Dendritic cell treated with granulocyte-macrophage colony-stimulating factor and Interleukin-4, amounts not matched to agents 40 ng/mL and 50 ng/mL, for 4 days (primary cell): Measurements from ENCODE around the gene MLX.
"Not testable (repeated sequence)": the region's sequence is repeated elsewhere in the genome, so short reads cannot be mapped to it uniquely, and the experiment has no call there.

ENCODE experiments used
- H3K27ac Mint-ChIP-seq: one replicate; pipeline ENCODE4 v1.8.0; 2022; ENCODE audit warnings: mild to moderate bottlenecking, mixed read lengths
- H3K27me3 Mint-ChIP-seq: one replicate; pipeline ENCODE4 v1.8.0; 2022; ENCODE audit warnings: mild to moderate bottlenecking, mixed read lengths
- H3K36me3 Mint-ChIP-seq: one replicate; pipeline ENCODE4 v1.8.0; 2022; ENCODE audit warnings: low read depth, mixed read lengths
- H3K4me1 Mint-ChIP-seq: one replicate; pipeline ENCODE4 v1.8.0; 2022; ENCODE audit warnings: low read depth, mixed read lengths
- H3K4me3 Mint-ChIP-seq: one replicate; pipeline ENCODE4 v1.8.0; 2022; ENCODE audit warnings: mild to moderate bottlenecking, moderate library complexity, mixed read lengths
- H3K9me3 Mint-ChIP-seq: one replicate; pipeline ENCODE4 v1.8.0; 2022; ENCODE audit warnings: mixed read lengths
- intact Hi-C: fragments of 100-400 bp; cut with micrococcal nuclease; formaldehyde crosslinking; loops from one replicate; pipeline ENCODE4 v1.15.0; 2022

MLX gene

DNA sequence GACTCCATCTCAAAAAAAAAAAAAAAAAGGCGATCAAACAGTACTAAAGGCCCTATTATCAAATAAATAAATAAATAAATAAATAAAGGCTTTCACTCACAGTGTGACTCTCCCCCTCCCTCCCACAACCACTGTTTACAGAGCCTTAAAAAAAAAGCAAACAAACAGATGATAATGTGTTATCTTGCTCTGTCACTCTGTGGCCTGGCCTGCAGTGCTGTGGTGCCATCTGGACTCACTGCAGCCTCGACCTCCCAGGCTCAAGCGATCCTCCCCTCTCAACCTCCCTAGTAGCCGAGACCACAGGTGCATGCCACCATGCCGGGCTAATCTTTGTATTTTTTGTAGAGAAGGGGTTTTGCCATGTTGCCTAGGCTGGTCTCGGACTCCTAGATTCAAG is 39.0 kb upstream of the MLX start:
- Mint-ChIP-seq H3K36me3 (peaks cover 11% of the 10 kb centered on the region), H3K27me3 (peaks cover 6% of the 10 kb centered on the region), H3K27ac (no peak overlapping the region), H3K9me3 (no peaks in the 10 kb centered on the region), H3K4me1 (peaks cover 43% of the 10 kb centered on the region), H3K4me3 (no peak overlapping the region)
- intact Hi-C loops: loop anchor here (1.0 kb wide), 1 partner anchor 100 kb away; no protein-coding TSS in a partner anchor

DNA sequence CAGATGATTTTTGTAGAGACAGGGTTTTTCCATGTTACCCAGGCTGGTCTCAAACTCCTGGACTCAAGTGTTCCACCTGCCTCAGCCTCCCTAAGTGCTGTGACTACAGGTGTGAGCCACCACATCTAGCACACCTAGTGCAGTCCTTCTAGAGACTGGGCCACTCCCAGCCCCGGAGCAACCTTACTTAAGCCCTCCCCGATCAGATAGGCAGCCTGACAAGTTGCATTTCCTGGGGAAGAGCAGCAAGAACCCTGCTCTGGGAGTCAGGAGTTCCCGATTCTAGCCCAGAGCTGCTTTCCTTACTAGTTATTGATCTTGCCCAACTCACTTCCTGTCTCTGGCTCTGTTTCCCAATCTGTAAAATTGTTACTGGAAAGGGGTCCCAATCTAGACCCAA is 37.8 kb upstream of the MLX start:
- intact Hi-C loops: no loop called here
- H3K36me3 Mint-ChIP-seq: no peaks in the 10 kb centered on the region
- H3K4me3 Mint-ChIP-seq: no peak overlapping the region

DNA sequence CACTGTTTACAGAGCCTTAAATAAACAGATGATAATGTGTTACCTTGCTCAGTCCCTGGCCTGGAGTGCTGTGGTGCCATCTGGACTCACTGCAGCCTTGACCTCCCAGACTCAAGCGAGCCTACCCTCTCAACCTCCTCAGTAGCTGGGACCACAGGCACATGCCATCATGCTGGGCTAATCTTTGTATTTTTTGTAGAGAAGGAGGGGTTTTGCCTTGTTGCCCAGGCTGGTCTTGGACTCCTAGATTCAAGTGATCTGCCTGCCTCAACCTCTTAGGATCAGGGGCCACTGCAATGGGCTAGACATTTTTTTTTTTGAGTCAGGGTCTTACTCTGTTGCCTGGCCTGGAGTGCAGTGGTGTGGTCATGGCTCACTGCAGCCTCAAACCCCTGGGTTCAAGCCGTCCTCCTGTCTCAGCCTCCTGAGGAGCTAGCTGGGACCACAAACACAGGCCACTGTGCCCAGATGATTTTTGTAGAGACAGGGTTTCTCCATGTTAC is 35.9 kb upstream of the MLX start:
- Mint-ChIP-seq H3K9me3 (no peaks in the 10 kb centered on the region), H3K36me3 (peaks cover 7% of the 10 kb centered on the region), H3K27ac (no peak overlapping the region), H3K4me3 (no peak overlapping the region), H3K4me1 (peaks cover 57% of the 10 kb centered on the region), H3K27me3 (peaks cover 6% of the 10 kb centered on the region)
- intact Hi-C loops: no loop called here

More for the DNA sequence above, 37.8 kb upstream of the MLX start:
- H3K27ac Mint-ChIP-seq: no peak overlapping the region
- H3K4me1 Mint-ChIP-seq: peaks cover 53% of the 10 kb centered on the region
- peaks cover 6% of the 10 kb centered on the region for H3K27me3 Mint-ChIP-seq
- H3K9me3 Mint-ChIP-seq: no peaks in the 10 kb centered on the region

DNA sequence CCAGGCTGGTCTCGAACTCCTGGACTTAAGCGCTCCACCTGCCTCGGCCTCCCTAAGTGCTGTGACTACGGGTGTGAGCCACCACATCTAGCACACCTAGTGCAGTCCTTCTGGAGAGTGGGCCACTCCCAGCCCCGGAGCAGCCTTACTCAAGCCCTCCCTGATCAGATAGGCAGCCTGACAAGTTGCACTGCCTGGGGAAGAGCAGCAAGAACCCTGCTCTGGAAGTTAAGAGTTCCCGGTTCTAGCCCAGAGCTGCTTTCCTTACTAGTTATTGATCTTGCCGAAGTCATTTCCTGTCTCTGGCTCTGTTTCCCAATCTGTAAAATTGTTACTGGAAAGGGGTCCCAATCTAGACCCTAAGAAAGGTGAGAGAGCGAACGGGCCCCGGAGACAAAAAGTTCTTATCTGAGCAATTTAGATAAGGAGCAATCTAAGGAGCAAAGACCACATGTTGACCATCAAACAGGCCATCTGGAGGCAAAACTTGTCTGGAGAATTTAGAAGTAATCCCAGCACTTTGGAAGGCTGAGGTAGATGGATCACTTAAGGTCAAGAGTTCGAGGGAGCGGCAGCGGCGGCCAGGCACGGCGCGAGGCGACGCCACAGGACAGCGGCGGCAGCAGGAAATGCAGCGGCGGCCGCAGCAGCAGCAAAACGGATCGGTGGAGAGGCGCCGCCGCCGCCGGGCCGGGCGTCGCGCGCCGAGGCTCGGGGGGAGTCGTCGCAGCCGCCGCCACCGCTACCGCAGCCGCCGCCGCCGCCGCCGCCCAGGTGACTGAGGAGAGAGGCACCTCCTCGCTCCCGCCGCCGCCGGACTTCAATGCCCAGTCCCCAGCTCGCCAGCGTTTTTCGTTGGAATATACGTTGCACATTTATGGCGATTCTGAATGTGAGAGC is 35.2 kb upstream of the MLX start:
- H3K27ac Mint-ChIP-seq: peak overlapping the region; percentile 86
- peaks cover 6% of the 10 kb centered on the region for H3K27me3 Mint-ChIP-seq
- peaks cover 12% of the 10 kb centered on the region for H3K36me3 Mint-ChIP-seq
- H3K4me3 Mint-ChIP-seq: peak overlapping the region; percentile 71
- intact Hi-C loops: no loop called here
- peaks cover 53% of the 10 kb centered on the region for H3K4me1 Mint-ChIP-seq
- no peaks in the 10 kb centered on the region for H3K9me3 Mint-ChIP-seq

DNA sequence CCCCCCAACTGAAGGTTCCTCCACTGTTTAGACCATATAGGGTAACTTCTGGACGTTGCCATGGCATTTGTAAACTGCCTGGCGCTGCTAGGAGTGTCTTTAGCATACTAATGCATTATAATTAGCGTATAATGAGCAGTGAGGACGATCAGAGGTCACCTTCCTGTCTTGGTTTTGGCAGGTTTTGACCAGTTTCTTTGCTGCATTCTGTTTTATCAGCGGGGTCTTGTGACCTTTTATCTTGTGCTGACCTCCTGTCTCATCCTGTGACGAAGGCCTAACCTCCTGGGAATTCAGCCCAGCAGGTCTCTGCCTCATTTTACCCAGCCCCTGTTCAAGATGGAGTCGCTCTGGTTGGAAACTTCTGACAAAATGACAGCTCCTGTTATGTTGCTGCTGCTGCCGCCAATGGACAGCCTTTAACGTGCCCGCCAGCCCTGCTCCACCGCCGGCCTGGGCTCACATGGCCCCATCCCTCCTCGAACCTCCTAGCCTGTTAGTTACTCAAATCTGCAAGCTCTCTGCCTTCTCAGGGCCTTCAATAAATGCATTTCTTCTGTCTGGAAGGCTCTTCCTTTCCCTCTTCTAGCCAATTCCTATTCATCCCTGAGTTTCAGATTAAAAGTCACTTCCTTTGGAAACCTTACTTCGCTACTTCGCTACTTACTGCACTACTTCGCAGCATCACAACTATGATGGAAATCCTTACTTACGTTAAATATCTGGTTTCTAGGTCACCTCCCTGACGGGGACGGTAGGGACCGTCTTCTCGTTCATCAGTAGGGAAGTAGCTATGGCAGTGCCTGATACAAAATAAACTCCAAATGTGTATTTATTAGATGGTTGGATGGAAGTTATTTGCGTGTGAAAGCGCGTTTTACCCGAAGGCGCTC is 31.5 kb upstream of the MLX start:
- Mint-ChIP-seq H3K4me1 (peaks cover 53% of the 10 kb centered on the region), H3K27me3 (peaks cover 6% of the 10 kb centered on the region), H3K4me3 (peak overlapping the region; percentile 81), H3K36me3 (peaks cover 49% of the 10 kb centered on the region), H3K27ac (peak overlapping the region; percentile 93), H3K9me3 (no peaks in the 10 kb centered on the region)
- intact Hi-C loops: no loop called here

DNA sequence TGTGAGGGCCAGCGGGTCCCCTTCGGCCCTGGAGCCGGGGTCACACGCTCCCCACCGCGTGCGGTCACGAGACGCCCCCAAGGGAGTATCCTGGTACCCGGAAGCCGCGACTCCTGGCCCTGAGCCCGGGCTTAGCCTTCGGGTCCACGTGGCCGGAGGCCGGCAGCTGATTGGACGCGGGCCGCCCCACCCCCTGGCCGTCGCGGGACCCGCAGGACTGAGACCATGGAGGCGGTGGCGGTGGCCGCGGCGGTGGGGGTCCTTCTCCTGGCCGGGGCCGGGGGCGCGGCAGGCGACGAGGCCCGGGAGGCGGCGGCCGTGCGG is 30.9 kb upstream of the MLX start, which contains the start of gene NAGLU:
Gene NAGLU, plus strand, starts transcription at position 194 of the 324 bp plus-strand sequence. Its CDS starts 32 bp downstream, at position 226.
- Mint-ChIP-seq H3K4me1 (peaks cover 50% of the 10 kb centered on the region), H3K27ac (peak within 1 kb of the TSS; percentile 93), H3K27me3 (peaks cover 4% of the 10 kb centered on the region), H3K36me3 (peaks cover 55% of the 10 kb centered on the region), H3K4me3 (peak within 1 kb of the TSS; percentile 93), H3K9me3 (no peaks in the 10 kb centered on the region)
- intact Hi-C loops: no loop called here

DNA sequence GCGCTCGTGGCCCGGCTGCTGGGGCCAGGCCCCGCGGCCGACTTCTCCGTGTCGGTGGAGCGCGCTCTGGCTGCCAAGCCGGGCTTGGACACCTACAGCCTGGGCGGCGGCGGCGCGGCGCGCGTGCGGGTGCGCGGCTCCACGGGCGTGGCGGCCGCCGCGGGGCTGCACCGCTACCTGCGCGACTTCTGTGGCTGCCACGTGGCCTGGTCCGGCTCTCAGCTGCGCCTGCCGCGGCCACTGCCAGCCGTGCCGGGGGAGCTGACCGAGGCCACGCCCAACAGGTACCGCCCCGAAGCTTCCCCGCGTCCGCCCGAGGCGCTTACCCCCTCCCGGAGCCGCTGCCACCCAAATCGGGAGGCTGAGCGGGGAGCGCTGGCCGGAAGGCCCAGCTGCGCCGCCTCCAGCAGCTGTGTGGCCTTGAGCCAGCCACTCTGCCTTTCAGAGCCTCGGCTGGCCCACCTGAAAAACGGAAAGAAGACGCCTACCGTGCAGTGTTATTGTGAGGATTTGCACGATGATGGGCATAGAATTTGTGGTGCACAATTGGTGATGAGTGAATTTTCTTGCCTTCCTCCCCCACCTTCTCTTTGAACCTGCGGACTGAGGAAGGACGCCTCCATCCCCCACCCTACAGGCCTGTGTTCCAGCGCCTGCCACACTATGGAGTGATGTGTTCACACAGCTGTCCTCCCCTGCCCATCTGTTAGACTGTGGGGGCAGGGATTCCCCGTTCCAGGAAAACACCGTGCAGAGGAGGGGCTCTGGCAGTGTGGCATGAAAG is 30.3 kb upstream of the MLX start:
- no peaks in the 10 kb centered on the region for H3K9me3 Mint-ChIP-seq
- H3K4me1 Mint-ChIP-seq: peaks cover 50% of the 10 kb centered on the region
- H3K27ac Mint-ChIP-seq: peak overlapping the region; percentile 93
- H3K27me3 Mint-ChIP-seq: no peaks in the 10 kb centered on the region
- H3K36me3 Mint-ChIP-seq: peaks cover 61% of the 10 kb centered on the region
- intact Hi-C loops: no loop called here
- peak overlapping the region; percentile 93 for H3K4me3 Mint-ChIP-seq

DNA sequence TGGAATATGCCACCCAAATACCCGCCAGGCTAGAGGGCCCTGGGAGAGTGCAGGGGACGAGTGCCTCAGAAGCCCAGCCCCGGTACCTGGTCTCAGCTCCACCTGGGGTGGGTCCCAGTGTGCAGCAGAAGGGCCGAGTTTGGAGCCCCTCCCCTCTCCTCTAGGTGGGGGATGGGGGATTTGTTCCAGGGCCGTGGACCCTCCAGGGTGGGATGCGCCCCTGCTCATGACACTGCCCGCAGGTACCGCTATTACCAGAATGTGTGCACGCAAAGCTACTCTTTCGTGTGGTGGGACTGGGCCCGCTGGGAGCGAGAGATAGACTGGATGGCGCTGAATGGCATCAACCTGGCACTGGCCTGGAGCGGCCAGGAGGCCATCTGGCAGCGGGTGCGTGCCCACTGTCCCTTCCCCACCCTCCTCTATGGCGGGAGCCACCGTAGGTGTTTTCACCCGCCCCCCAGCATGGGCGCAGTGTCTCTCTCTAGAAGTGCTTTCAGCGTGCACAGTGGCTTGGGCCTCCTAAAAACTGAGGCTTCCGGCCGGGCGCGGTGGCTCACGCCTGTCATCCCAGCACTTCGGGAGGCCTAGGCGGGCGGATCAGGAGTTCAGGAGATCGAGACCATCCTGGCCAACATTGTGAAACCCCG is 29.6 kb upstream of the MLX start:
- H3K9me3 Mint-ChIP-seq: no peaks in the 10 kb centered on the region
- H3K27me3 Mint-ChIP-seq: no peaks in the 10 kb centered on the region
- H3K27ac Mint-ChIP-seq: peak overlapping the region; percentile 93
- peak overlapping the region; percentile 93 for H3K4me3 Mint-ChIP-seq
- intact Hi-C loops: no loop called here
- peaks cover 50% of the 10 kb centered on the region for H3K4me1 Mint-ChIP-seq
- H3K36me3 Mint-ChIP-seq: peaks cover 68% of the 10 kb centered on the region

DNA sequence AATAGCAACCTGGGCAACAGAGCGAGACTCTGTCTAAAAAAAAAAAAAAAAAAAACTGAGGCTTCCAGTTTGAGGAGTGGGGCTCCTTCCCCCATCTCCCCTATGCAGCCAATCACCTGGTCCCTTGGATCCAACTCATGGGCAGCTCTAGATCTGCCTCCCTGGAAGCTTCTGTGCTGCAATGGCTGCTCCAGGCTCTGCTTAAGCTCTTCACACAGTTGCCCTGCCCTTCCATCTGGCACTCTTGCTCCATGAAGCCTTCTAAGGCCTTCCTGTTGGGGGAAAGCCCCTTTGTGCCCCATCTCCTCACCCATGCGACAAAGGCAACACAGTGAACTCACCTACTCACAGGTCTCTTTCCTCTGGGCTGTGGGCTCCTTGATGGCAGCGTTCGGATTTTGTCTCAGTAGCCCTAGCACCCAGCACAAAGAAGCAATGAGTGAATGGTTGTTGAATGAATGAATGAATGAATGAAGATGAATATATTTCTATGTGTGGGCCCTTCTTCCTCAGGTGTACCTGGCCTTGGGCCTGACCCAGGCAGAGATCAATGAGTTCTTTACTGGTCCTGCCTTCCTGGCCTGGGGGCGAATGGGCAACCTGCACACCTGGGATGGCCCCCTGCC is 29.0 kb upstream of the MLX start:
- Mint-ChIP-seq H3K9me3 (no peaks in the 10 kb centered on the region), H3K36me3 (peaks cover 75% of the 10 kb centered on the region), H3K4me3 (peak overlapping the region; percentile 35), H3K27me3 (no peaks in the 10 kb centered on the region), H3K27ac (no peak overlapping the region), H3K4me1 (peaks cover 50% of the 10 kb centered on the region)
- intact Hi-C loops: no loop called here

DNA sequence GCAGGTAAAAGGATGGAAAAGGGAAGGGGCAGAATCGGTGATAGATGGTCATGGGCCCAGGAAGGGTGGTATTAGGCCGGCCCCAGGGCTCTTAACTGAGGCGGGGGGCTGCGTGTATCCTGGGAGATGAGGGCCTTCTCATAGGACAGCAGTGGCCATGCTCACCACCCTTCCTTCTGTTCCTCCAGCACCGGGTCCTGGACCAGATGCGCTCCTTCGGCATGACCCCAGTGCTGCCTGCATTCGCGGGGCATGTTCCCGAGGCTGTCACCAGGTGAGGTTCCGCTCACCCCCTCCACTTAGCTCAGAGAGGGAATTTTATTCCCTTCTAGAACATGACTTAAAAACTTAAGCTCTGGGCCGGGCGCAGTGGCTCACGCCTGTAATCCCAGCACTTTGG is 28.4 kb upstream of the MLX start:
- Mint-ChIP-seq H3K4me1 (peaks cover 46% of the 10 kb centered on the region), H3K27ac (no peak overlapping the region), H3K27me3 (no peaks in the 10 kb centered on the region), H3K36me3 (peaks cover 80% of the 10 kb centered on the region), H3K4me3 (no peak overlapping the region), H3K9me3 (no peaks in the 10 kb centered on the region)
- intact Hi-C loops: no loop called here

DNA sequence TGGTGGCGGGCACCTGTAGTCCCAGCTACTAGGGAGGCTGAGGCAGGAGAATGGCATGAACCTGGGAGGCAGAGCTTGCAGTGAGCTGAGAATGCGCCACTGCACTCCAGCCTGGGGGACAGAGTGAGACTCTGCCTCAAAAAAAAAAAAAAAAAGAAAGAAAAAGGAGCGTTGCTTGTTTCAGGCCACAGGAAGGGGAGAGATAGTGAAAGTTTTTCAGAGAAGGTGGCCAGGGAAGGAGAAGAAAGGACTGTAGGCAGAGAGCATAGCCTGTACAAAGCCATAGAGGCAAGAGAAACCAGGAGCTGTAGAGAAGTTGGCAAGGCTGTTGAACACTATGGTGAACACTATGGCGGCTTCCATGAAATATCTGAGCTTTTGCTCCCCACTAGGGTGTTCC is 26.3 kb upstream of the MLX start:
- Mint-ChIP-seq H3K36me3 (peaks cover 96% of the 10 kb centered on the region), H3K4me1 (peaks cover 31% of the 10 kb centered on the region)
- H3K9me3 Mint-ChIP-seq, intact Hi-C loops, H3K27ac Mint-ChIP-seq, H3K27me3 Mint-ChIP-seq, H3K4me3 Mint-ChIP-seq: not testable (repeated sequence)

DNA sequence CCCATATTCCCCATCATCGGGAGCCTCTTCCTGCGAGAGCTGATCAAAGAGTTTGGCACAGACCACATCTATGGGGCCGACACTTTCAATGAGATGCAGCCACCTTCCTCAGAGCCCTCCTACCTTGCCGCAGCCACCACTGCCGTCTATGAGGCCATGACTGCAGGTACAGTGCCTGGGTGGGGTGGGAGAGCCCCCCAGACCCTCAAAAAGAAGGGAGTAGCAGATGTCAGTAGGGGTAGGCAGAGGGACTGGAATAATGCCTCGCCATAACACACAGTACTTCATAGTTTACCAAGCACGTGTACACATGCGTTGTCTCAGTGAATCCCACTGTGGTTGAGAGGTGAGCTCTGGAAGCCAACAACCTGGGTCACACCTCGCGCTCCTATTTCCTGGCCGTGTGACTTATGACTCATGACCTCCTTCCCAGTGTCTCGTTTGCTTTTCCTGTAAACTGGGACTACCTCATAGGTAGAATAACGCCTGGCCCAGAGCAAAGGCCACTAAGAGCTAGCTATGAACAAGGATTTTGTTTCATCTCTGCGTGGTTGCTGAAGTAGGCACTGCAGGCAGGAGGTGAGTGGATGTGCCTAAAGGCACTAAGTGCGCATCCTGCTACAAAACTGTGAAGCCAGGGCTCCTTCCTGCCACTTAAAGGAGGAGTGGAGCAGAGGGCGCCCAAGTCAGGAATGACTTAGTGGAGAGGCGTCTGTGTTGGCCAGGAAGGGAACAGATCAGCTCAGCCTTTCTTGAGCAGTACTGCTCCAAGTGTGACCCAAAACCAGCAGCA is 25.7 kb upstream of the MLX start:
- H3K4me3 Mint-ChIP-seq: no peak overlapping the region
- H3K27me3 Mint-ChIP-seq: no peaks in the 10 kb centered on the region
- H3K4me1 Mint-ChIP-seq: peaks cover 27% of the 10 kb centered on the region
- no peak overlapping the region for H3K27ac Mint-ChIP-seq
- peaks cover 91% of the 10 kb centered on the region for H3K36me3 Mint-ChIP-seq
- intact Hi-C loops: no loop called here
- no peaks in the 10 kb centered on the region for H3K9me3 Mint-ChIP-seq
